Activated CD4-positive, alpha-beta T cell treated with anti-CD3 and anti-CD28 coated beads, Interleukin-2, amount 50 U/mL, for 1 hour (primary cell): Measurements from ENCODE around the gene FAM184B.

Experiments used
- DNase-seq: peaks from one replicate; pipeline ENCODE4 v3.0.0-alpha.2; 2020

The FAM184B gene

DNA sequence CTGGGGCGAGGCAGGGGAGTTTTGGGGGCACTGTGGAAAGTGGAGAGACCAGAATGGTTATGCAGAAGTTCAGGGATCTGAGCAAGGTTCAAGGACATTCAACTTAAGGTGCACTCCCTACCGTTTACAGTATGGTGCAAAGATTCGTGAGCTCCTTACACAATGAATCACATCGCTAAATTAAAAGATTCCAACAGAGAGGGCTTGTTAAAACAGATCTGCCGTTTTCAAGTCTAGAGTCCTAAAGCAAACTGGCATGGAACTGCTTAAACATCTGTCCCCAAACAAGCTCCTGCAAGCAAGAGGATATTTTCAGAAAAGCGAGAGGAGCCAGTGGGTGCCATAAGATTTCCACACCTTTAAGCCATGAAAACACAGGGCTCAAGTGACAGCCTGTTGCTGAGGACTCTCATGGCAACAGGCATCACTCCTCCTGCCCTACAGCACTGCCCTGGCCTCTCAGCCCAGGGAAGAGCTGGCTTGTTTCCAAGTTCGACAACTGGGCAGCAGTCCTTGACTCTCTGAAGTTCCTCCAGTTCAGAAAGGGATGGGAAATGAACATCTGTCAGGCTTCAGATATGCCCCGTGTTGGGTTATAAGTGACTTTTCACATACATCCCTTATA, 10.0 kb downstream of the FAM184B start:
- no peak for DNase-seq

- no peak for DNase-seq
Measured at GRCh38 chr4:17770845-17771244, 10.6 kb downstream of the FAM184B start.

DNA sequence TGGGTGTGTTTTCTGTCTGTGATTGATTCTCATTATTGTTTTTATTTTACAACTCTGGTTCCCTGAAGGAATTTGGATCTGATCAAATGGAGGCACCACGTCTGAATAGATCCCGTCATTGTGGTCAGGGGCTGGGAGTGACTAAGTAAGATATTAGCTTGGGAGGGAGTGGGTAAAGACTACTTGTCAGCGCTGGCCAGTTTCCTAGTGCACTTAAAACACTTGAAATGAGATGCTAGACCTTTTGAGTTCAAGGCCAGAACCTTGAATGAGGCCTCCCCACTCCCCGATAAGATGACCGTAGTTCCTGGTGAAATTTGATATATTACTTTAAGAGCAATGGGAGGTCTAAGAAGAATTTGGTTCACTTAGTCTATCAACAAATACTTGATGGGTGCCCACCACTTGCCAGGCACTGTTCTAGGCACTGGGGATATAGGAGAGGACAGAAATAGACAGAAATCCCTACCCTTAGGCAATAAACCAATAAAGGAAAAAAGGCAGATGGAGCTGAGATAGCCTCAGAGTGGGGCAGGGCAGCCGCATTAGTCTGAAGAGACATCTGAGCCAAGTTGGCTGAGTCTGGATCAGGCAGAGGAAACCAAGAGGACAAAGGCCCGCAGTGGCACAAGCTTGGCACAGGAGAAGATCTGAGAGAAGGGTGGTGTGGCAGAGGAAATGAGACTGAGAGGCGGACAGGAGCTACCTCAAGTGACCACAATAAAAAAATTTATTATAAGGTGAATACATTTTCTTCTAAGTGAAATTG, 11.8 kb downstream of the FAM184B start:
- no peak for DNase-seq

DNA sequence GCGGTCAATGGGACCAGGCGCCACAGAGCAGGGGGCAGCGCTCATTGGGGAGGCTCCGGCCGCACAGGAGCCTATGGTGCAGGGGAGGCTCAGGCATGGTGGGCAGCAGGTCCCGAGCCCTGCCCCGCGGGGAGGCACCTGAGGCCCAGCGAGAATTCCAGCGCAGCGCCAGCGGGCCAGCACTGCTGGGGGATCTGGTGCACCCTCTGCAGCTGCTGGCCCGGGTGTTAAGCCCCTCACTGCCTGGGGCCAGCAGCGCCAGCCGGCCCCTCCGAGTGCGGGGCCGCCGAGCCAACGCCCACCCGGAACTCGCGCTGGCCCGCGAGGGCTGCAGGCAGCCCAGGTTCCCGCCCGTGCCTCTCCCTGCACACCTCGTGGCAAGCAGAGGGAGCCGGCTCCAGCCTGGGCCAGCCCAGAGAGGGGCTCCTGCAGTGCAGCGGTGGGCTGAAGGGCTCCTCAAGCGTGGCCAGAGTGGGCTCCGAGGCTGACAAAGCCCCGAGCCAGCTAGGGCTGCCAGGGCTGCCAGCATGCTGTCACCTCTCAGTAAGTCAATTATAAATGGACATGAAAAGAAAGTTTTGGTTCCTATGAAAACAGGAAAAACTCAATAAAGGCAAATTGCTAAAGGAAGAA, 14.5 kb downstream of the FAM184B start:
- DNase-seq: no peak

- DNase-seq: no peak
Measured at GRCh38 chr4:17765514-17766286, 15.7 kb downstream of the FAM184B start.

DNA sequence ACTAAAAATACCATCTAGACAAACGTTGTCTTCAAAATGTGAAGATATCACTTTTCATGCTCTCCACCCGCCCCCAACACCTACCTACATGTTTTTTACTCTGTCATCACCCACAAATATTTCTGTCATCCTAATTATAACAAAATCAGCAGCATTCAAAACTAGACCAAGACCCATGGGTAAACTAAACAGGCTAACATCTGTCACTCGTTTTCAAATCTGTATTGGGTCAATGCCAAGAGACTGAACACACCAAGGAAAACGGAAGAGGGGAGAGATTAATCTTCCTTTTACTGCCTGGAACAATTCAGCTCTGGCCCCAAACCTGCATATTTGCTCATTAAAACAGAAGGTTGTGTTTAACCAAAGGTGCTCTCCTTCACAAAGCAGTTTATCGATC, 17.5 kb downstream of the FAM184B start:
- DNase-seq: no peak

DNA sequence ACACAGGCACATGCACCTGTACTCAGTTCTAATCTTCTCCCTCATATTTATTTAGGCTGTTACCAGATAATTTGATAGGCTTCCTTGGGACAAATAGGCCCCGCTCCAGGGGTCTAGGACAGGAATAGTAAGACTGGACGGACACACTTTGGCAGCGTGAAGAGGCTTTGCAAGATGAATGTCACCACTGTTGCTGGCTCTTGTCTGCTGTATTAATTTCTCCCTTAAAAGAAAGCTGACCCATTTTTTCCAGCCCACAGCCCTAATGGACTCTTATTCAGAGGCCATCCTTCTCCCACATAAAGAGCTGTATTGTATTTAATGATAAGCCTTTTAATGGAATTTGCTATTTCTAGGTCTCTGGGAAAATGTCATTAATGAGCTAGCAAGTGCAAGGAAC, 18.0 kb downstream of the FAM184B start:
- no peak for DNase-seq

GRCh38 chr4:17762726-17763125, 18.7 kb downstream of the FAM184B start:
- no peak for DNase-seq

DNA sequence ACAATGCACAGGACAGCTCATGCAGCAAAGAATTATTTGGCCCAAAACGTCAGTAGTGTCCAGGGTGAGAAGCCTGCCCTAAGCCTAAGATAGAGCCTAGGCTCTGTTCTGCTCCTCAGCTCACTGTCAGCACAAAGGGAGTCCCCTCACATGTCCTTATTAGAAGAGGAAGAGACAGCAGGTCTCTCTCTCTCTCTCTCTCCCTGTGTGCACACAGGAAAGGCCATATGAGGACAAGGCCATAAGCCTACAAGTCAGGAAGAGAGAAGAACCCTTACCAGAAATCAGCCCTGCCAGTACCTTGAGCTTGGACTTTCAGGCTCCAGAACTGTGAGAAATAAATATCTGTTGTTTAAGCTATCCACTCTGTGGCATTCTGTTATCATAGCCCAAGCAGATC, 20.4 kb downstream of the FAM184B start:
- DNase-seq: no peak

GRCh38 chr4:17760626-17761025, 20.8 kb downstream of the FAM184B start:
- DNase-seq: no peak

DNA sequence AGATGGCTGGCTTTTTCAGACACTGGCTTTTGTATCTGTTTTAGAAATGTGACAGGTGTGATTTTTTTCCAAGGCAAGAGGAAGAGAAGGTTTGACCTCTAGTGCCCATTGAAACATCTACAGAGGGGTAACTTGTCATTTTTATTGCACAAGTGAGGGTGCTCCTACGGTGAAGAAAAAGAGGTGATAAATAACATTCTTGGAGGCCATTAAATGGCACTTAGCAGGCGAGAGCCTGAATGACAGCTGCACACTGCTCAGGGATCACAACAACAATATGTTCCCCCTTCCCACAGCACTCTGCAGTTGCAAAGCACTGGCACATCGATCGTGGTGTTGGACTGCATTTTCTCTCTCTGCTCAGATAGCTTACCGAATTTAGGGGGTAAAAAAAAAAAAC, 22.9 kb downstream of the FAM184B start:
- DNase-seq: no peak

GRCh38 chr4:17757621-17758020, 23.8 kb downstream of the FAM184B start:
- DNase-seq: no peak

DNA sequence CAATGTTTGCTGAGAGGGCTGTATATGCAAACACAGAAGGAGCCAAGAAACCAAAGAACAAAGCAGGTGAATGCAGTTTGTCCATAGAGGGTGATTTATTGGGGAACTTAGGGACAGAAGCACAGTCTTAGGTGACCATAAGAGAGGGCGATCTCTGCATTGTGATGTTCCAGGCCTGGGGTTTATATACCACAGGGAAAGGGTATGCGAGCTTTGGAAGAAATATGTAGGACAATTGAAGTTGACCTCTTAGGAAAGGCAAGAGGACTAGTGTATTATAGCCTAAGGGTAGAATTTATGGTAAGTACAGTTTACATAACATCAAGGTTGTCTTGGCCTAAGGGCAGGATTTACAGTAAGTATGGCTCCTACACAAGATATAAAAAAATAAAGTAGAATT, 27.8 kb downstream of the FAM184B start:
- DNase-seq: no peak

- no peak for DNase-seq
Measured at GRCh38 chr4:17740702-17741101, 40.7 kb downstream of the FAM184B start.

DNA sequence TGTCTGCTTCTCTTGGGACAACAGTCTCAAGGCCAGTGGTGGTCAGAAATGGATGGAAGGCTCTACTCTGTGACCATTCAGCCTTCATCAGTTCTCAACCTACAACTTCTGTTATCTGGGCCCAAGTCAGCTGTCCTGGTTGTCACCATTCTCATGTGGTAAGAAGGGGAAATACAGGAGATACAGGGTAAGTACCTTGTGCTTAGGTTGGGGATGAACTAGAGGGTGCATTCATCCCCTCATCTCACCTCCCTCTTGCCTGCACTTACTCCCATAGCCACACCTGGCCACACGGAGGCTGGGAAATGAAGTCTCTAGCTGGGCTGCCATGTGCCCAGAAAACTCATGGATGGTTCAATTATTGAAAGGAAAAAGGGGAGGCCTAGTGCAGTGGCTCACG, 44.9 kb downstream of the FAM184B start:
- no peak for DNase-seq

DNA sequence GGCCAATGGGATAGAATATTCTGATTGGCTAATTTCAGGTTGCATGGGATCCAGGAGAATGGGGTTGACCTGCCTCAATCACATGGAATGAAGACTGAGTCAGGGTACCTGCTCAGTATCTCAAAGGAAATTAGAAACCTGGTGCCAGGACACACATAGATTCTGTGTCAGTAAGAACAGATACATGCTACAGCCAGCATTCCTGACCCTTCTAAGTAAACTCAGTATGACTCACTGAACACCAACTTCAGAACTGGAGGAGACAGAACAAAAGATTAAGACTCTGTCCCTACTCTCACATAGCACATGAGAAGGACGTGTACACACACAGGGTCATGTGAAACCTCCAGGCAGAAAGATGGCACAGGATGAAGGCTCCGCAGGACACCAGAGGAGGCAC, 54.5 kb downstream of the FAM184B start:
- DNase-seq: no peak

DNA sequence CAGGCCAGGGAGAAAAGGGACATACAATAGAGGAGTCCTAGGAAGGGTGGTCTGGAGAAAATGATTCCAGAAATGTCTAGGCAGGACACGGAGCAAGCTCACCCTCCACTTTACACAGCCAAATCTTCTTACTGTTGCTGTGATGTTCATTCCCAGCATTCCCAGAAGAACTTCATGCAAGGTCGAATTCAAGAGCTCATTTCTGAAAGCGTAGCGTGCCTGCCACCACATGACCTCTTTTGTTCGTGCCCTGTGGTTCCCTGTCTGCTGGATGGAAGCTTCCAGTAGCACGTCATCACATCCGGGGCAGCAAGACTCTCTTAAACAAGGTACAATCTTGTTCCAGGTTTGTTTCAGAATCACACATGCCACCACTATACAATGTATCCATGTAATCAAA, 57.8 kb downstream of the FAM184B start:
- DNase-seq: no peak

GRCh38 chr4:17722356-17722700, 59.1 kb downstream of the FAM184B start:
- DNase-seq: no peak

DNA sequence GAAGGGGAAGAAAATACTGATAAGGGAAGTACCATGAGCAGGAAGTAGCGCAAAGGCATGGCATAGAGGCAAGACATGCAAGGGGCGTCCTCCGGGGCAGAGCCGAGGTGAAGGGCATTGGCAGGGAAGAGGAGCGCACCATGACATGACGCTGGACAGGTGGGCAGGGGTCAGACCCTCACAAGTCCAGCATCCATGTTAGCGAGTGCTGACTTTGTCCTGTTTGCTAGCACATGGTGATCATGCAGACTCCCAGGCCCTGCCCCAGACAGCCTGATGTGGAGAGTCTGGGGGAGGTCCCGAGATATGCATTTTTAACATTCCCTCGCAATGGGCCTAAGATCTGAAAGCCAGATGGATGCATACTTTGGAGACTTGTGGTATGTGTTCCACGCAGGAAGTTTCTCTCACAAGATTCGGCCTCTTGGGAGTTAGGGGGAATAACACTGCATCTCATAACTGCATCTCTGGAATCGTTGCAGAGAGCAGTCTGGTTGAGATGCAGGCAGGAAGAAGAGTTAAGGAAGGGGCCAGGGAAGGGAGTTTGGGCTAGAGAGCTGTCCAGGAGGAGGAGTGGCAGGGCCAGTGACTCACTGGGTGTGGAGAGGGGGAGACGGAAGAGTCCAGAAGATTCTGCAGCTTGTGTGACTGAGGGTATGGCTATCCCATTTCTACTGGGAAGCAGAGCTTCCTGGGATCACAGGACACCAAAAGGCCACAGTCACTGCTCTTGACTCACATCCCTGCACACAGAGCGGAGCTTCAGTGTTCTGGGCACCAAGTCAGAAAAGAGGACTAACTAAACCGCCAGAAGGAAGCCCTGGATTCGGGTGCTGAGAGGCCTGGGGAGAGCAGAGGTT, 59.7 kb downstream of the FAM184B start:
- no peak for DNase-seq

GRCh38 chr4:17719106-17719505, 62.3 kb downstream of the FAM184B start:
- no peak for DNase-seq

GRCh38 chr4:17718471-17718870, 63.0 kb downstream of the FAM184B start:
- DNase-seq: no peak

DNA sequence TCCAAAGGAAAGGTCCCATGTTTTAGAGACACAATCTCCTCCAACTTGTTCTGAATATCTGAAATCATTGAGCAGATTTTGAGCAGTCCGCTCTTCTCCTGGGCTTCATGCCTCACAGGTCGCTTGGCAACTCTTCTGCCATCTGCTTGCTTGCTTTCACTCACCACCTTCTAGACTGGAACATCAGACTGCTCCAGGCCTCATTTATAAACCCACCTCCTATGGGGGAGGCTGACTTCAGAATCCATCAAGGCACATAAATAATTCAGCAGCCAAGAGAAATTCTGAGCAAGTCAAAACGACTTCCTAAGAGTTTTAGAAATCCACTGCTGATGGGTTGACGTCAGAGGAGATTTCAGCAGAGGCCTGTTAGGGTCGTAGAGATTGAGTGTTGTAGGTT, 64.1 kb downstream of the FAM184B start:
- DNase-seq: no peak

GRCh38 chr4:17715511-17715910, 65.9 kb downstream of the FAM184B start:
- no peak for DNase-seq
